Measurements from ENCODE around the gene EPSTI1. TPM values are rescaled to one million over a fixed set of nuclear protein-coding genes. Genes with fewer than 3 reads are reported as not detected.

Gene EPSTI1
- polyA plus RNA-seq, 1 donor from 2014 or later: 30.1 TPM

Other genes with a start within 250 kb of the EPSTI1 start
- gene FAM216B, start 210.7 kb downstream of the EPSTI1 start, polyA plus RNA-seq: not detected
- gene DNAJC15, start 31.3 kb upstream of the EPSTI1 start, polyA plus RNA-seq: 36.7 TPM